Right lobe of liver (tissue), 4 donors: Measurements from ENCODE around the gene LAPTM5.

Experiments
- CTCF ChIP-seq, 4 donors: fragments of 200-600 bp in 3 of 4; fragments of 450-650 bp in 1 of 4; IDR thresholded peaks; one replicate each; pipeline versions ENCODE4 v1.5.1 to v1.8.0; 2016 to 2022; ENCODE audit warnings: antibody characterized with exemption in 4 of 4, mild to moderate bottlenecking in 2 of 4
- POLR2A ChIP-seq: fragments of 450-650 bp; IDR thresholded peaks from one replicate; pipeline ENCODE4 v1.6.1; 2017; ENCODE audit warnings: antibody characterized with exemption, mild to moderate bottlenecking
- donor health status: DM: no; HTN: no; CAD: no.
- donor health status: DM: no; HTN: no; CAD: no.
- donor health status: DM: no; HTN: yes; CAD: no.

- TF ChIP-seq CTCF (IDR thresholded peaks at IDR 0.05) (no peak), POLR2A (no peak)
Measured at GRCh38 chr1:30776097-30777059, 18.8 kb upstream of the LAPTM5 start.
